MM.1S (cell line): ENCODE measurements around the gene DCDC2.

ENCODE experiments used
- DNase-seq: peaks from one replicate; pipeline ENCODE4 v3.0.0-alpha.2; 2015
- H2AFZ ChIP-seq: fragments of 300-600 bp; sonication (generic); 2 replicates; pipeline ENCODE4 v1.6.0; 2016; ENCODE audit warnings: antibody characterized with exemption, low read length
- H3F3A ChIP-seq: fragments of 300-600 bp; sonication (generic); 2 replicates; pipeline ENCODE4 v1.6.1; 2016; ENCODE audit warnings: mild to moderate bottlenecking, antibody characterized with exemption, low read length, moderate library complexity, mixed read lengths; ENCODE audit not compliant: insufficient read depth
- H3K27ac ChIP-seq: fragments of 300-600 bp; sonication (generic); 2 replicates; pipeline ENCODE4 v1.5.1; 2016; ENCODE audit warnings: mild to moderate bottlenecking, low read length
- H3K27me3 ChIP-seq: fragments of 300-600 bp; sonication (generic); replicated peaks from 2 replicates; pipeline ENCODE4 v1.6.0; 2016; ENCODE audit warnings: low read length; ENCODE audit not compliant: insufficient read depth
- H3K36me3 ChIP-seq: fragments of 300-600 bp; sonication (generic); replicated peaks from 2 replicates; pipeline ENCODE4 v1.6.1; 2016; ENCODE audit warnings: mild to moderate bottlenecking, low read length, mixed read lengths; ENCODE audit not compliant: insufficient read depth
- H3K4me1 ChIP-seq: fragments of 300-600 bp; sonication (generic); 2 replicates; pipeline ENCODE4 v1.6.1; 2016; ENCODE audit warnings: low read length, mixed read lengths
- H3K4me2 ChIP-seq: fragments of 300-600 bp; sonication (generic); 2 replicates; pipeline ENCODE4 v1.6.0; 2016; ENCODE audit warnings: low read depth, low read length
- H3K4me3 ChIP-seq: fragments of 300-600 bp; sonication (generic); 2 replicates; pipeline ENCODE4 v1.5.1; 2016; ENCODE audit warnings: low read length, mixed read lengths
- H3K79me2 ChIP-seq: fragments of 300-600 bp; sonication (generic); 2 replicates; pipeline ENCODE4 v1.6.1; 2016; ENCODE audit warnings: mixed run types, low read length, mixed read lengths
- H3K9ac ChIP-seq: fragments of 300-600 bp; sonication (generic); 2 replicates; pipeline ENCODE4 v1.6.1; 2016; ENCODE audit warnings: low read length, mixed read lengths
- H3K9me2 ChIP-seq: fragments of 300-600 bp; sonication (generic); replicated peaks from 2 replicates; pipeline ENCODE4 v1.6.1; 2016; ENCODE audit warnings: mild to moderate bottlenecking, low read length, mixed read lengths; ENCODE audit not compliant: insufficient read depth
- H3K9me3 ChIP-seq: fragments of 300-600 bp; sonication (generic); replicated peaks from 2 replicates; pipeline ENCODE4 v1.6.1; 2016; ENCODE audit warnings: mild to moderate bottlenecking, low read length, mixed read lengths; ENCODE audit not compliant: insufficient read depth
- H4K20me1 ChIP-seq: fragments of 300-600 bp; sonication (generic); 2 replicates; pipeline ENCODE4 v1.6.1; 2016; ENCODE audit warnings: mild to moderate bottlenecking, low read length, moderate library complexity, mixed read lengths; ENCODE audit not compliant: insufficient read depth
- EZH2 ChIP-seq: fragments of 300-600 bp; sonication (generic); optimal IDR thresholded peaks from 2 replicates; pipeline ENCODE3; 2017; ENCODE audit warnings: low read depth, mild to moderate bottlenecking, antibody characterized with exemption, low read length, mixed read lengths
- EZH2phosphoT487 ChIP-seq: fragments of 300-600 bp; sonication (generic); IDR thresholded peaks from 2 replicates; pipeline ENCODE4 v1.6.1; 2018; ENCODE audit warnings: antibody characterized with exemption, low read length
- TF ChIP-seq, protein P1 (sequence below): fragments of 300-600 bp; sonication (generic); IDR thresholded peaks from 2 replicates; pipeline ENCODE4 v1.5.1; 2016; ENCODE audit warnings: antibody characterized with exemption, low read length, mixed read lengths

The DCDC2 gene

GRCh38 chr6:24140591-24140990, 217.3 kb downstream of the DCDC2 start:
- no peak overlapping the region for H3K27ac ChIP-seq
- H3K79me2 ChIP-seq: no peaks in the 10 kb centered on the region
- H3K4me2 ChIP-seq: no peak overlapping the region
- no peaks in the 10 kb centered on the region for H3K27me3 ChIP-seq
- H3K9ac ChIP-seq: no peak overlapping the region
- TF ChIP-seq EZH2phosphoT487 (no peak), EZH2 (no peak)
- TF ChIP-seq, protein P1, sequence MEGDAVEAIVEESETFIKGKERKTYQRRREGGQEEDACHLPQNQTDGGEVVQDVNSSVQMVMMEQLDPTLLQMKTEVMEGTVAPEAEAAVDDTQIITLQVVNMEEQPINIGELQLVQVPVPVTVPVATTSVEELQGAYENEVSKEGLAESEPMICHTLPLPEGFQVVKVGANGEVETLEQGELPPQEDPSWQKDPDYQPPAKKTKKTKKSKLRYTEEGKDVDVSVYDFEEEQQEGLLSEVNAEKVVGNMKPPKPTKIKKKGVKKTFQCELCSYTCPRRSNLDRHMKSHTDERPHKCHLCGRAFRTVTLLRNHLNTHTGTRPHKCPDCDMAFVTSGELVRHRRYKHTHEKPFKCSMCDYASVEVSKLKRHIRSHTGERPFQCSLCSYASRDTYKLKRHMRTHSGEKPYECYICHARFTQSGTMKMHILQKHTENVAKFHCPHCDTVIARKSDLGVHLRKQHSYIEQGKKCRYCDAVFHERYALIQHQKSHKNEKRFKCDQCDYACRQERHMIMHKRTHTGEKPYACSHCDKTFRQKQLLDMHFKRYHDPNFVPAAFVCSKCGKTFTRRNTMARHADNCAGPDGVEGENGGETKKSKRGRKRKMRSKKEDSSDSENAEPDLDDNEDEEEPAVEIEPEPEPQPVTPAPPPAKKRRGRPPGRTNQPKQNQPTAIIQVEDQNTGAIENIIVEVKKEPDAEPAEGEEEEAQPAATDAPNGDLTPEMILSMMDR: no peak
- no peak overlapping the region for H2AFZ ChIP-seq
- H3K36me3 ChIP-seq: no peaks in the 10 kb centered on the region
- H3K9me2 ChIP-seq: no peaks in the 10 kb centered on the region
- no peaks in the 10 kb centered on the region for H3K4me1 ChIP-seq
- no peaks in the 10 kb centered on the region for H4K20me1 ChIP-seq
- no peaks in the 10 kb centered on the region for H3K9me3 ChIP-seq
- DNase-seq: no peak
- no peak overlapping the region for H3K4me3 ChIP-seq
- no peaks in the 10 kb centered on the region for H3F3A ChIP-seq

DNA sequence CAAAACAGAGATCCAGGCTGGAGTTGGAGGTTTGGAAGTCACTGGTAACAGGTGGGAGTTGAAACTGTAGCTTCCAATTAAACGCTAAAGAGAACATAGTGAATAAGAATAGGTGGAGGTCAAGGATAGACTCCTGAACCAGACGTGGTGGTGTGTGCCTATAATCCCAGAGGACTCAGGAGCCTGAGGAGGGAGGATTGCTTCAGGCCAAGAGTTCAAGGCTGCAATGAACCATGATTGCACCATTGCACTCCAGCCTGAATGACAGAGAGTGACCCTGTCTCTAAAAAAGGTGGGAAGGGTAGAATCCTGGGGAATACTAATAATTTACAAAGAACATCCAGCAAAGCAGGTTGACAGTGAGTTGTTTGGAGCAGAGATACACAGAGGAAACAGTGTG, 218.2 kb downstream of the DCDC2 start:
- H3K9me2 ChIP-seq: no peaks in the 10 kb centered on the region

DNA sequence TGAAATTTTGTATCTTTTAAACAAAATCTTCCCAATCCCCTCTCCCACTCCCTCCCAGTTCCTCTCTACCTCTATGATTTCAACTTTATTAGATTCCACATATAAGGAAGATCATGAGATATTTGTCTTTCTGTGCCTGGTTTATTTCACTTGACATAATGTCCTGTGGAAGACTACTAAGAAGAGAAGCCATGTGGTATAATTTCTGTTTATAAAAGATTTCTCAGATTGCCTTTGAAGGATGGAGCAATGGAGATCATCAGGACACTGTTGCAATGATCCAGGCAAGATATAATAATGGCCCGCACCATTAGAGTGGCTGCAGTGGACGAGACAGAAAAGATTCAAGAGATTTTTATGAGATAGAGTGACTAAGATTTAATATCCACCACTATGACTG, 218.8 kb downstream of the DCDC2 start:
- TF ChIP-seq, protein P1: no peak
- TF ChIP-seq EZH2phosphoT487: no peak
- no peak for TF ChIP-seq EZH2
- no peaks in the 10 kb centered on the region for H3K27me3 ChIP-seq
- no peaks in the 10 kb centered on the region for H3K36me3 ChIP-seq

More for the DNA sequence above, 218.2 kb downstream of the DCDC2 start:
- Histone ChIP-seq H2AFZ (no peak overlapping the region), H3K27me3 (no peaks in the 10 kb centered on the region), H3F3A (no peaks in the 10 kb centered on the region), H3K4me3 (no peak overlapping the region), H4K20me1 (no peaks in the 10 kb centered on the region), H3K9ac (no peak overlapping the region), H3K9me3 (no peaks in the 10 kb centered on the region), H3K4me1 (no peaks in the 10 kb centered on the region), H3K79me2 (no peaks in the 10 kb centered on the region), H3K36me3 (no peaks in the 10 kb centered on the region), H3K4me2 (no peak overlapping the region), H3K27ac (no peak overlapping the region)
- TF ChIP-seq EZH2 (no peak), EZH2phosphoT487 (no peak)
- TF ChIP-seq, protein P1: no peak
- no peak for DNase-seq

More for the DNA sequence above, 218.8 kb downstream of the DCDC2 start:
- H3K9me3 ChIP-seq: no peaks in the 10 kb centered on the region
- no peaks in the 10 kb centered on the region for H3K9me2 ChIP-seq
- no peak for DNase-seq
- H3K9ac ChIP-seq: no peak overlapping the region
- H3F3A ChIP-seq: no peaks in the 10 kb centered on the region
- no peaks in the 10 kb centered on the region for H3K79me2 ChIP-seq
- H4K20me1 ChIP-seq: no peaks in the 10 kb centered on the region
- no peak overlapping the region for H3K4me2 ChIP-seq
- no peak overlapping the region for H3K4me3 ChIP-seq
- no peaks in the 10 kb centered on the region for H3K4me1 ChIP-seq
- no peak overlapping the region for H3K27ac ChIP-seq
- H2AFZ ChIP-seq: no peak overlapping the region
